Gastroesophageal sphincter (tissue), 3 donors: ENCODE data around the gene TRIM67.
"Not testable (repeated sequence)": the region's sequence is repeated elsewhere in the genome, so short reads cannot be mapped to it uniquely, and the experiment has no call there.

ENCODE experiments used
- CTCF ChIP-seq, 4 experiments: fragments of 200-600 bp in 2 of 4; fragments of 450-650 bp in 2 of 4; sonication (generic) in 1 of 4; IDR thresholded peaks; one replicate each; pipeline ENCODE4 v1.5.1; 2017 to 2019; ENCODE audit warnings: antibody characterized with exemption in 4 of 4, mild to moderate bottlenecking in 2 of 4, moderate library complexity in 2 of 4
- EP300 ChIP-seq: sonication (generic); formaldehyde crosslinking; IDR thresholded peaks from one replicate; pipeline ENCODE4 v1.6.1; 2017; ENCODE audit warnings: antibody characterized with exemption, mild to moderate bottlenecking
- POLR2A ChIP-seq, 2 donors: fragments of 450-650 bp; IDR thresholded peaks; one replicate each; pipeline ENCODE4 v1.6.1; 2017; ENCODE audit warnings: antibody characterized with exemption in 2 of 2, mild to moderate bottlenecking in 2 of 2, moderate library complexity in 1 of 2

- TF ChIP-seq CTCF (IDR thresholded peaks at IDR 0.05); POLR2A (IDR thresholded peaks at IDR 0.05); EP300: not testable (repeated sequence)
These were observed 34.8 kb upstream of the TRIM67 start for GRCh38 chr1:231127106-231127505.
